Suprapubic skin (tissue), 4 donors: Measurements from ENCODE around the gene CLRN2. TPM values are rescaled to one million over a fixed set of nuclear protein-coding genes. Genes with fewer than 3 reads are reported as not detected.

Source experiments
- DNase-seq, 2 donors: peaks; one replicate each; pipeline ENCODE4 v3.0.0-alpha.2; 2019; ENCODE audit warnings: low spot score in 2 of 2
- H3K27ac ChIP-seq: fragments of 200-600 bp; sonication (generic); one replicate; pipeline ENCODE4 v1.5.1; 2019
- H3K27me3 ChIP-seq: fragments of 200-600 bp; sonication (generic); one replicate; pipeline ENCODE4 v1.5.1; 2019
- H3K36me3 ChIP-seq: fragments of 200-600 bp; sonication (generic); one replicate; pipeline ENCODE4 v1.5.1; 2019
- H3K4me1 ChIP-seq: fragments of 200-600 bp; sonication (generic); one replicate; pipeline ENCODE4 v1.5.1; 2019
- H3K4me3 ChIP-seq: fragments of 200-600 bp; sonication (generic); one replicate; pipeline ENCODE4 v1.5.1; 2019; ENCODE audit warnings: mild to moderate bottlenecking
- H3K9me3 ChIP-seq: fragments of 200-600 bp; sonication (generic); one replicate; pipeline ENCODE4 v1.5.1; 2019
- CTCF ChIP-seq, 2 donors: fragments of 200-600 bp in 1 of 2; fragments of 450-650 bp in 1 of 2; sonication (generic) in 1 of 2; IDR thresholded peaks; one replicate each; pipeline ENCODE4 v1.5.1; 2016 to 2019; ENCODE audit warnings: antibody characterized with exemption in 2 of 2, mild to moderate bottlenecking in 1 of 2, moderate library complexity in 1 of 2
- EP300 ChIP-seq: sonication (generic); formaldehyde crosslinking; IDR thresholded peaks from one replicate; pipeline ENCODE4 v1.6.1; 2017; ENCODE audit warnings: antibody characterized with exemption
- POLR2A ChIP-seq, 2 donors: fragments of 450-650 bp; IDR thresholded peaks; one replicate each; pipeline ENCODE4 v1.6.1; 2017; ENCODE audit warnings: antibody characterized with exemption in 2 of 2, mild to moderate bottlenecking in 2 of 2, moderate library complexity in 2 of 2
- POLR2AphosphoS5 ChIP-seq, 3 donors: sonication (generic); formaldehyde crosslinking; IDR thresholded peaks; one replicate each; pipeline ENCODE4 v1.6.1; 2017; ENCODE audit warnings: antibody characterized with exemption in 3 of 3
- WGBS: methylation state at CpG from one replicate; pipeline ENCODE4 v1.1.5; 2018; 5-methylcytosine and 5-hydroxymethylcytosine counted together
- total RNA-seq, 4 donors: library from RNA; depleted of rRNA; stranded (reverse); fragments of >200 nt; gene quantifications; one replicate each; pipeline ENCODE4 v1.1.0, GENCODE V29; 2016

The CLRN2 gene
- total RNA-seq, result not detected

- Histone ChIP-seq H3K27me3 (peaks cover 10% of the 10 kb centered on the region), H3K4me1 (peaks cover 18% of the 10 kb centered on the region), H3K36me3 (no peaks in the 10 kb centered on the region), H3K4me3 (no peak within 1 kb of the TSS), H3K27ac (no peak within 1 kb of the TSS), H3K9me3 (no peaks in the 10 kb centered on the region)
- no peak for DNase-seq
- TF ChIP-seq EP300 (no peak), POLR2A (IDR thresholded peaks at IDR 0.05) (no peak), CTCF (IDR thresholded peaks at IDR 0.05) (no peak), POLR2AphosphoS5 (IDR thresholded peaks at IDR 0.05) (no peak)
- 91% methylated on average over 9 of the region's 9 CpGs for WGBS
Measured at GRCh38 chr4:17514865-17515264, at the start of gene CLRN2. Gene CLRN2, plus strand, starts transcription at chr4:17515165. Its CDS starts 102 bp downstream, at chr4:17515267.

DNA sequence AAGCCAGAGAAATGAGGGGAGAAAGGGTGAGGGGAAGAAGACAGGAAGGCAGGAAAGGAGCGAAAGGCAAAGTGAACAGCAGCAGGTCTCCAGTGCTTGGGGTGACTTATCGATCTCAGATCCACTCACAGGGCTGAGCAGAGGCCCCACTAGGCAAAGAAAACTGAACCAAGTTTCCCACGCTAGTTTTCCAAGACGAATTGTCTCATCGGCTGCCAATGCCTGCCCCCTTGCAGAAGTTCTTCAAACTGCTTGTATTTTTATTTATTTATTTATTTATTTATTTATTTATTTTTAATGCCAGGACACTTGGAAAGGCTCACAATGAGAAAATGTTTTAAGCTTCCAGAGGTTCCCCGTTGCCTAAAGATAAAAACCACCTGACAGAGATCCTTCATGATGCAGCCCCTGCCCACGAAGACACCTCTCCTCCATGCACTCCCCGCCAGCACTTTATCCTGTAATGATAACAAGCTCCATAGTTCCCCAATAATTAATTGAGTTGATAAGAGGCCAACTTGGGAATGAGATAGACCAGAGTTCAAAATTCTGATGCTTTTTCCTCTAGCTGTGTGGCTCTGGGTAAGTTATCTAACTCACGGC lies 46.2 kb upstream of the CLRN2 start:
- no peaks in the 10 kb centered on the region for H3K27me3 ChIP-seq
- TF ChIP-seq EP300 (no peak), CTCF (IDR thresholded peaks at IDR 0.05) (peak in 1 of 2 donors; percentile 39)
- H3K4me3 ChIP-seq, result no peak overlapping the region
- DNase-seq, result no peak
- no peaks in the 10 kb centered on the region for H3K4me1 ChIP-seq
- no peaks in the 10 kb centered on the region for H3K36me3 ChIP-seq
- WGBS, result 61% methylated on average over 9 of the region's 9 CpGs
- H3K9me3 ChIP-seq, result no peaks in the 10 kb centered on the region
- no peak overlapping the region for H3K27ac ChIP-seq

DNA sequence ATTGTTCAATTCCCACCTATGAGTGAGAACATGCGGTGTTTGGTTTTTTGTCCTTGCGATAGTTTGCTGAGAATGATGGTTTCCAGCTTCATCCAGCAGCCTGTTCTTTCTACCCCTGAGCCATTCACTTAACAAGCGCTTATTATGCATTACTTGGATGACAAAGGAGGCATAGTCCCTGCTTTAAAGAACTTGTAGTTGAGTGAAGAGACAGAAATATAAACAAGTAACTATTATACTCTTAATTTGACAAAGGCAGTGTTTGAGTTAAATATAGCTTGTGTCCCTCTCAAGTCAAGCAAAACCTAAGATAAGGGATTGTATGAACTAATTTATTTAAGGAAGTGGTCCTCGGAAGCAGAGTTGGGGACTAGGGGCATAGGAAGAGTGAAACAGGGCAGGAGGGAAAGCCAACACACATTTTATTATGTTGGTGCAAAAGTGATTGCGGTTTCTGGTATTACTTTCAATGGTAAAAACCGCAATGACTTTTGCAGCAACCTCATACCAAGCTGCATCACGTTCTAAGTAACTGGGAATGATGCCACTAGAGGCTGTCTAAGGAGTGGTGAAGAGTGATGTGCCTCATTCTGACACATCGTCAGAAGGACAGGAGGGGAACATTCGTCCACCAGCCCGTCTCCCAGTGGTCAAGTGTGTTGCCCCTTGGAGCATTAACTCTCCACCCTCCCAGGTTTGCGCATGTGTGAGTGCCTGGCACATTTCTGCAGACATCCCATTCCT lies 44.9 kb upstream of the CLRN2 start:
- H3K36me3 ChIP-seq, result no peaks in the 10 kb centered on the region
- TF ChIP-seq POLR2A (IDR thresholded peaks at IDR 0.05) (no peak), POLR2AphosphoS5 (IDR thresholded peaks at IDR 0.05) (no peak), CTCF (IDR thresholded peaks at IDR 0.05) (no peak), EP300 (no peak)
- no peaks in the 10 kb centered on the region for H3K9me3 ChIP-seq
- no peak overlapping the region for H3K4me3 ChIP-seq
- no peaks in the 10 kb centered on the region for H3K27me3 ChIP-seq
- H3K27ac ChIP-seq, result no peak overlapping the region
- no peaks in the 10 kb centered on the region for H3K4me1 ChIP-seq
- no peak for DNase-seq
- WGBS, result 76% methylated on average over 11 of the region's 11 CpGs

- Histone ChIP-seq H3K4me3 (no peak overlapping the region), H3K9me3 (no peaks in the 10 kb centered on the region), H3K4me1 (no peaks in the 10 kb centered on the region), H3K27ac (no peak overlapping the region), H3K27me3 (no peaks in the 10 kb centered on the region), H3K36me3 (peaks cover 4% of the 10 kb centered on the region)
- DNase-seq, result no peak
- TF ChIP-seq POLR2AphosphoS5 (IDR thresholded peaks at IDR 0.05) (no peak), POLR2A (IDR thresholded peaks at IDR 0.05) (no peak), EP300 (no peak), CTCF (IDR thresholded peaks at IDR 0.05) (no peak)
Measured at GRCh38 chr4:17475481-17475880, 39.5 kb upstream of the CLRN2 start.

GRCh38 chr4:17476853-17477252 lies 38.1 kb upstream of the CLRN2 start:
- no peak for DNase-seq
- 74% methylated on average over 3 of the region's 3 CpGs for WGBS
- H3K4me3 ChIP-seq, result no peak overlapping the region

More at GRCh38 chr4:17476853-17477252, 38.1 kb upstream of the CLRN2 start:
- Histone ChIP-seq H3K27me3 (no peaks in the 10 kb centered on the region), H3K27ac (no peak overlapping the region), H3K36me3 (peaks cover 4% of the 10 kb centered on the region), H3K9me3 (peaks cover 6% of the 10 kb centered on the region), H3K4me1 (no peaks in the 10 kb centered on the region)
- no peak for TF ChIP-seq POLR2AphosphoS5 (IDR thresholded peaks at IDR 0.05)
- no peak for TF ChIP-seq POLR2A (IDR thresholded peaks at IDR 0.05)
- no peak for TF ChIP-seq CTCF (IDR thresholded peaks at IDR 0.05)
- no peak for TF ChIP-seq EP300
